Measurements from ENCODE around the gene ANKRD12. TPM values are rescaled to one million over a fixed set of nuclear protein-coding genes. Genes with fewer than 3 reads are reported as not detected.

ANKRD12 gene
- total and polyA plus RNA-seq, 2 of the 4 experiments (the other 2 are of a cell fraction), result 2.6 to 12.9 TPM

DNA sequence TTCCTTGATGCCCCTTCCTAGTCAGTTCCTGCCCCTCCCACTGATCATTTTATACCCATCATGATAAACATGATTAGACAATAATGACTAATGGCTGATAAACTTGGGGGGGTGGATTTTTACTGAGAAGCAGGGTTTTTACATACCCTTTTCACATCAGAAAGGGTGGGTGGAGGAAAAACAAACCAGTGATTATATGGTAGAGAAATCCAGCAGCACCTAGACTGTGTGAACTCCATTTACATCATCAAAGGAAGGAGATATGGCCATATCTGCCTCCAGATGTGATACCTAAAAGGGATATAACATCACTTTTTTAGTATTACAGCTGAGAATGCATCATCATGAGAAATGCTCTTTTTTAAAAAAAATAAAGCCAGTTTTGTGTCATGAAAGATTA is 89.9 kb downstream of the ANKRD12 start:
- H3K36me3 ChIP-seq (ENCODE audit: control insufficient read depth, insufficient read depth, low read length), result peaks cover 12% of the 10 kb centered on the region
- H3K56ac ChIP-seq (ENCODE audit: extremely low read depth, insufficient read depth, low read length), result no peak overlapping the region
- TF ChIP-seq CHD1 (IDR thresholded peaks at IDR 0.05; ENCODE audit: low read depth, low read length), result no peak
- TF ChIP-seq CEBPB (IDR thresholded peaks at IDR 0.05; ENCODE audit: low read depth, low read length), result no peak
- no peak for TF ChIP-seq MXI1 (IDR thresholded peaks at IDR 0.05; ENCODE audit: borderline replicate concordance, low read depth, low read length)
- TF ChIP-seq MAZ (IDR thresholded peaks at IDR 0.05; ENCODE audit: borderline replicate concordance, low read depth, low read length), result no peak
- TF ChIP-seq RCOR1 (IDR thresholded peaks at IDR 0.05; ENCODE audit: insufficient replicate concordance, low read length), result no peak
- TF ChIP-seq NFE2L2 (IDR thresholded peaks at IDR 0.05; ENCODE audit: low read depth, low read length), result no peak
- TF ChIP-seq, protein P1, sequence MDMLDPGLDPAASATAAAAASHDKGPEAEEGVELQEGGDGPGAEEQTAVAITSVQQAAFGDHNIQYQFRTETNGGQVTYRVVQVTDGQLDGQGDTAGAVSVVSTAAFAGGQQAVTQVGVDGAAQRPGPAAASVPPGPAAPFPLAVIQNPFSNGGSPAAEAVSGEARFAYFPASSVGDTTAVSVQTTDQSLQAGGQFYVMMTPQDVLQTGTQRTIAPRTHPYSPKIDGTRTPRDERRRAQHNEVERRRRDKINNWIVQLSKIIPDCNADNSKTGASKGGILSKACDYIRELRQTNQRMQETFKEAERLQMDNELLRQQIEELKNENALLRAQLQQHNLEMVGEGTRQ (IDR thresholded peaks at IDR 0.05; ENCODE audit: low read depth, low read length), result no peak
- TF ChIP-seq RFX5 (IDR thresholded peaks at IDR 0.05; ENCODE audit: low read depth, low read length), result no peak
- no peak for TF ChIP-seq MAFK (IDR thresholded peaks at IDR 0.05; ENCODE audit: low read depth, low read length)
- TF ChIP-seq POLR2A (IDR thresholded peaks at IDR 0.05; ENCODE audit: low read depth, low read length), result no peak
- TF ChIP-seq, protein P2, sequence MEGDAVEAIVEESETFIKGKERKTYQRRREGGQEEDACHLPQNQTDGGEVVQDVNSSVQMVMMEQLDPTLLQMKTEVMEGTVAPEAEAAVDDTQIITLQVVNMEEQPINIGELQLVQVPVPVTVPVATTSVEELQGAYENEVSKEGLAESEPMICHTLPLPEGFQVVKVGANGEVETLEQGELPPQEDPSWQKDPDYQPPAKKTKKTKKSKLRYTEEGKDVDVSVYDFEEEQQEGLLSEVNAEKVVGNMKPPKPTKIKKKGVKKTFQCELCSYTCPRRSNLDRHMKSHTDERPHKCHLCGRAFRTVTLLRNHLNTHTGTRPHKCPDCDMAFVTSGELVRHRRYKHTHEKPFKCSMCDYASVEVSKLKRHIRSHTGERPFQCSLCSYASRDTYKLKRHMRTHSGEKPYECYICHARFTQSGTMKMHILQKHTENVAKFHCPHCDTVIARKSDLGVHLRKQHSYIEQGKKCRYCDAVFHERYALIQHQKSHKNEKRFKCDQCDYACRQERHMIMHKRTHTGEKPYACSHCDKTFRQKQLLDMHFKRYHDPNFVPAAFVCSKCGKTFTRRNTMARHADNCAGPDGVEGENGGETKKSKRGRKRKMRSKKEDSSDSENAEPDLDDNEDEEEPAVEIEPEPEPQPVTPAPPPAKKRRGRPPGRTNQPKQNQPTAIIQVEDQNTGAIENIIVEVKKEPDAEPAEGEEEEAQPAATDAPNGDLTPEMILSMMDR (conservative IDR thresholded peaks at IDR 0.05; ENCODE audit: low read depth, low read length), result no peak
- TF ChIP-seq BHLHE40 (IDR thresholded peaks at IDR 0.05; ENCODE audit: low read depth, low read length), result no peak
- TF ChIP-seq RAD21 (IDR thresholded peaks at IDR 0.05; ENCODE audit: low read length), result no peak
- TF ChIP-seq, protein P3, sequence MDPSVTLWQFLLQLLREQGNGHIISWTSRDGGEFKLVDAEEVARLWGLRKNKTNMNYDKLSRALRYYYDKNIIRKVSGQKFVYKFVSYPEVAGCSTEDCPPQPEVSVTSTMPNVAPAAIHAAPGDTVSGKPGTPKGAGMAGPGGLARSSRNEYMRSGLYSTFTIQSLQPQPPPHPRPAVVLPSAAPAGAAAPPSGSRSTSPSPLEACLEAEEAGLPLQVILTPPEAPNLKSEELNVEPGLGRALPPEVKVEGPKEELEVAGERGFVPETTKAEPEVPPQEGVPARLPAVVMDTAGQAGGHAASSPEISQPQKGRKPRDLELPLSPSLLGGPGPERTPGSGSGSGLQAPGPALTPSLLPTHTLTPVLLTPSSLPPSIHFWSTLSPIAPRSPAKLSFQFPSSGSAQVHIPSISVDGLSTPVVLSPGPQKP (IDR thresholded peaks at IDR 0.05; ENCODE audit: borderline replicate concordance, low read depth, low read length), result no peak
- no peak for TF ChIP-seq FOS (IDR thresholded peaks at IDR 0.05; ENCODE audit: low read depth, low read length)
- no peak overlapping the region for H2BK20ac ChIP-seq (ENCODE audit: low read depth, low read length)
- BruUV-seq (replicated peaks), result no TSS peak
- H2AFZ ChIP-seq (replicated peaks; ENCODE audit: low read length, poor library complexity), result no peak overlapping the region
- no peak overlapping the region for H3K4me2 ChIP-seq (ENCODE audit: low read depth, low read length)
- no peak for ATAC-seq (ENCODE audit: low read depth)
- no peak overlapping the region for H2AK5ac ChIP-seq (ENCODE audit: low read depth, low read length)
- ChIA-PET POLR2A (ENCODE audit: unreplicated experiment) (no interaction called here), CTCF (no interaction called here)
- no peak overlapping the region for H4K5ac ChIP-seq (ENCODE audit: low read depth, low read length)
- no peak overlapping the region for H4K91ac ChIP-seq (ENCODE audit: insufficient read depth, low read depth, low read length)
- H3K23ac ChIP-seq (ENCODE audit: low read depth, low read length), result no peak overlapping the region
- in situ Hi-C loops (cut with MboI; ENCODE audit: low sequenced_read_pairs), result no loop called here
- DNase-seq, result no peak
- H3K4me3 ChIP-seq (ENCODE audit: insufficient read depth, low read depth, low read length), result no peak overlapping the region
- H3K79me1 ChIP-seq (ENCODE audit: low read depth in 1 of 2, low read length in 2 of 2), result peaks cover 4 to 14% of the 10 kb centered on the region in 2 experiments; a peak in 3 of 4 replicates
- H3K14ac ChIP-seq (replicated peaks; ENCODE audit: low read depth, low read length), result no peak overlapping the region
- H2BK5ac ChIP-seq (ENCODE audit: low read depth, low read length, poor library complexity, severe bottlenecking), result no peak overlapping the region
- H4K20me1 ChIP-seq (ENCODE audit: insufficient read depth, low read length), result no peaks in the 10 kb centered on the region; the same call in 1 of the 2 replicates
- no peak overlapping the region for H3K18ac ChIP-seq (ENCODE audit: low read depth, low read length)
- H3K27ac ChIP-seq (ENCODE audit: insufficient read depth, low read length), result no peak overlapping the region
- H3K4ac ChIP-seq (ENCODE audit: low read depth, low read length), result no peak overlapping the region
- no peaks in the 10 kb centered on the region for H3K9me1 ChIP-seq (ENCODE audit: insufficient read depth, low read length)
- H3K4me1 ChIP-seq (ENCODE audit: control insufficient read depth, insufficient read depth, low read length), result peaks cover 2% of the 10 kb centered on the region; the same call in 1 of the 2 replicates
- no peak overlapping the region for H4K8ac ChIP-seq (ENCODE audit: low read depth in 2 of 2, low read length in 2 of 2)
- dilution Hi-C loops (cut with HindIII; ENCODE audit: low sequenced_read_pairs, unreplicated experiment), result no loop called here
- H3K9ac ChIP-seq (ENCODE audit: low read depth, low read length), result no peak overlapping the region
- no peak overlapping the region for H2AK9ac ChIP-seq (replicated peaks; ENCODE audit: low read depth, low read length, poor library complexity)
- peaks cover 1% of the 10 kb centered on the region; the same call in 1 of the 2 replicates for H3K9me3 ChIP-seq (ENCODE audit: control insufficient read depth, insufficient read depth, low read length)
- H3K27me3 ChIP-seq (ENCODE audit: control insufficient read depth, insufficient read depth, low read length), result no peaks in the 10 kb centered on the region
- H2BK15ac ChIP-seq (ENCODE audit: low read depth, low read length), result no peak overlapping the region
- intact Hi-C loops (cut with micrococcal nuclease), result no loop called here
- H2BK120ac ChIP-seq (ENCODE audit: low read depth, low read length), result no peak overlapping the region
